ENCODE measurements around the gene CTF1. TPM values are rescaled to one million over a fixed set of nuclear protein-coding genes. Genes with fewer than 3 reads are reported as not detected.

The CTF1 gene
- polyA plus RNA-seq, 1 experiment = 22.2 TPM

DNA sequence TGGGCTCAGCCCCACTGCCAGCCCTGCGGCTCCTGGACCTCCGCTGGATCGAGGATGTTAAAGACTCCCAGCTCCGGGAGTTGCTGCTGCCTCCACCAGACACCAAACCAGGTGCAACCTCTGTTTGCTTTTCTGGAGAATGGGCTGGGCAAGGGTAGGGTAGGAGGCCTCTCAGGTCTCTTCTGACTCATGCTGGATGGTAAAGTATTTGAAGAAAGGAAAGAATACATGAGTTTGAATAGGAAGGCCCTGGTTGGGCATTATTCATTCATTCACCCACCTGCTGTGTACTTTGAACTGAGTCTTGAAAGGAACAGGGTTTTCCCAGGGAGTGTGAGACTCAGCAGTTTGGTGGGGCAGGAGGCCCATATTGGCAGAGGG, 46.0 kb downstream of the CTF1 start:
- H3K4me3 ChIP-seq (ENCODE audit: low read depth, low read length) = no peak overlapping the region
- ChIA-PET CTCF (interaction anchor here (0.9 to 7.1 kb wide), 17 partner anchors 8 to 500 kb away, joined by 3 to 40 read pairs (median 4); partner anchors contain the start of genes VKORC1 and ZNF843), POLR2A (no interaction called here)
- DNase-seq (ENCODE audit: low read depth) = no peak
- no peaks in the 10 kb centered on the region for H3K27me3 ChIP-seq (ENCODE audit: control insufficient read depth, insufficient read depth, low read length)
- peaks cover 24% of the 10 kb centered on the region for H3K36me3 ChIP-seq (ENCODE audit: control insufficient read depth, insufficient read depth, low read length)
- TF ChIP-seq, protein P1, sequence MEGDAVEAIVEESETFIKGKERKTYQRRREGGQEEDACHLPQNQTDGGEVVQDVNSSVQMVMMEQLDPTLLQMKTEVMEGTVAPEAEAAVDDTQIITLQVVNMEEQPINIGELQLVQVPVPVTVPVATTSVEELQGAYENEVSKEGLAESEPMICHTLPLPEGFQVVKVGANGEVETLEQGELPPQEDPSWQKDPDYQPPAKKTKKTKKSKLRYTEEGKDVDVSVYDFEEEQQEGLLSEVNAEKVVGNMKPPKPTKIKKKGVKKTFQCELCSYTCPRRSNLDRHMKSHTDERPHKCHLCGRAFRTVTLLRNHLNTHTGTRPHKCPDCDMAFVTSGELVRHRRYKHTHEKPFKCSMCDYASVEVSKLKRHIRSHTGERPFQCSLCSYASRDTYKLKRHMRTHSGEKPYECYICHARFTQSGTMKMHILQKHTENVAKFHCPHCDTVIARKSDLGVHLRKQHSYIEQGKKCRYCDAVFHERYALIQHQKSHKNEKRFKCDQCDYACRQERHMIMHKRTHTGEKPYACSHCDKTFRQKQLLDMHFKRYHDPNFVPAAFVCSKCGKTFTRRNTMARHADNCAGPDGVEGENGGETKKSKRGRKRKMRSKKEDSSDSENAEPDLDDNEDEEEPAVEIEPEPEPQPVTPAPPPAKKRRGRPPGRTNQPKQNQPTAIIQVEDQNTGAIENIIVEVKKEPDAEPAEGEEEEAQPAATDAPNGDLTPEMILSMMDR (IDR thresholded peaks at IDR 0.05; ENCODE audit: insufficient read depth, low read depth, low read length) = no peak

DNA sequence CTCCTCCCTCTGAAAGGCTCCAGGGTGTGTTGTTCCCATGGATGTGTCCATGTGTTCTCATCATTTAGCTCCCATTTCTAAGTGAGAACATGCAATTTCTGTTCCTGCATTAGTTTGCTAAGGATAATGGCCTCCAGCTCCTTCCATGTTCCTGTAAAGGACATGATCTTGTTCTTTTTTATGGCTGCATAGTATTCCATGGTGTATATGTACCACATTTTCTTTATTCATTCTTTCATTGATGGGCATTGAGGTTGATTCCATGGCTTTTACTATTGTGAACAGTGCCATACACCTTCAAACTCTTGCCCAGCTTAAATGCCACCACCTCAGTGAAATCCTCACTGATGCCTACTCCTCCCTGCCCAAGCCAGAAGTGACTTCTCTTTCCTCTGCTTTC, 47.9 kb downstream of the CTF1 start:
- POLR2A ChIA-PET = no interaction called here
- Histone ChIP-seq H3K36me3 (ENCODE audit: control insufficient read depth, insufficient read depth, low read length) (peaks cover 23% of the 10 kb centered on the region), H3K27me3 (ENCODE audit: control insufficient read depth, insufficient read depth, low read length) (no peaks in the 10 kb centered on the region), H3K4me3 (ENCODE audit: low read depth, low read length) (no peak overlapping the region)
- CTCF ChIA-PET = interaction anchor here (7.1 kb wide), 1 partner anchor 9 kb away, joined by 30 read pairs; no protein-coding TSS in a partner anchor
- DNase-seq (ENCODE audit: low read depth) = no peak
- TF ChIP-seq, protein P1 (IDR thresholded peaks at IDR 0.05; ENCODE audit: insufficient read depth, low read depth, low read length) = no peak

DNA sequence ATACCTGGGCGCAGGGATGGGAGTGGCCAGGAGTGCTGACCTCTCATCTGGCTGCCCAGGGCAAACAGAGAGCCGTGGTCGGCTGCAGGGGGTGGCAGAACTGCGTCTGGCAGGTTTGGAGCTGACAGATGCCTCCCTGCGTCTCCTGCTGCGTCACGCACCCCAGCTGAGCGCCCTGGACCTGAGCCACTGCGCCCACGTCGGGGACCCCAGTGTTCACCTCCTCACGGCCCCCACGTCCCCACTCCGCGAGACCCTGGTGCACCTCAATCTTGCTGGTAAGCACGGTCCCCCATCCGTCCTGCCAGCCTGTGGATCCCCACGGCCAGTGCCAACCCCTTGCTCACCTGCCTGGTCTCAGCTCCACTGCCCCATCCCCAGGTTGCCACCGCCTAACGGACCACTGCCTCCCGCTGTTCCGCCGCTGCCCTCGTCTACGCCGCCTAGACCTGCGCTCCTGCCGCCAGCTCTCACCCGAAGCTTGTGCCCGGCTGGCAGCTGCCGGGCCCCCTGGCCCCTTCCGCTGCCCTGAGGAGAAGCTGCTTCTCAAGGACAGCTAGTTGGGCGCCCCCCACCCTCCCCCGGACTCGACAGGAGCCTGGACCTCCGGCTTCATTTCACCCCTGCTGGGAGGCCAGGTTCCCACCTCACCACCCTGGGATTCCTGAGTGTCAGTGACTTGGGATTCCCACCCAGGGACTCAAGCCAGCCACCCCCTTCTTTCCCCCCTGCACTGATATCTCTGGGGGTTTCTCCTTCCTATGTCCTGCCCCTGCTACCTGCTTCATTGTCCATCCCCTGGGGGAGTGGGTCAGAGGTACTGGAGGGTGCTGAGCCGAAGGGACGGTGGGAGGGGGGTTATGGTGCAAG, 50.5 kb downstream of the CTF1 start:
- H3K4me3 ChIP-seq (ENCODE audit: low read depth, low read length) = no peak overlapping the region
- ChIA-PET CTCF (interaction anchor here (1.1 kb wide), 1 partner anchor 108 kb away, joined by 4 read pairs; no protein-coding TSS in a partner anchor), POLR2A (no interaction called here)
- DNase-seq (ENCODE audit: low read depth) = no peak
- TF ChIP-seq, protein P1 (IDR thresholded peaks at IDR 0.05; ENCODE audit: insufficient read depth, low read depth, low read length) = no peak
- H3K36me3 ChIP-seq (ENCODE audit: control insufficient read depth, insufficient read depth, low read length) = peaks cover 19% of the 10 kb centered on the region
- no peaks in the 10 kb centered on the region for H3K27me3 ChIP-seq (ENCODE audit: control insufficient read depth, insufficient read depth, low read length)

DNA sequence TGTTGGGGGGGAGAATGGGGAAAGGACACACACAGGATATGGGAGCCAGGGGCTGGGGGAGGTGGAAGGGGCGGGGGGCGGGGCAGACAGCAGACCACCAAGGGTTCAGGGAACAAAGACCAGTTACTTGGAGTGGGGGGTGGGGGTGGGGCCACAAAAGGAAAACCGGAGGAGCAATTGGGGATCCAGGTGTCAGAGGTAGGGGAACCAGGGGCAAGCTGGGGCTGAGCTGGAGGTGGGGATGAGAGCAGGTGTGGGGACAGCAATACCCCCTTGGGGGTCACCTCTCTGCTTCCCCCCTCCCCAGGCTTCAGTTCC, 51.1 kb downstream of the CTF1 start:
- TF ChIP-seq, protein P1 (IDR thresholded peaks at IDR 0.05; ENCODE audit: insufficient read depth, low read depth, low read length) = no peak
- Histone ChIP-seq H3K27me3 (ENCODE audit: control insufficient read depth, insufficient read depth, low read length) (no peaks in the 10 kb centered on the region), H3K4me3 (ENCODE audit: low read depth, low read length) (no peak overlapping the region), H3K36me3 (ENCODE audit: control insufficient read depth, insufficient read depth, low read length) (peaks cover 15% of the 10 kb centered on the region)
- ChIA-PET POLR2A (no interaction called here), CTCF (interaction anchor here (1.1 kb wide), 1 partner anchor 108 kb away, joined by 4 read pairs; no protein-coding TSS in a partner anchor)
- DNase-seq (ENCODE audit: low read depth) = no peak

DNA sequence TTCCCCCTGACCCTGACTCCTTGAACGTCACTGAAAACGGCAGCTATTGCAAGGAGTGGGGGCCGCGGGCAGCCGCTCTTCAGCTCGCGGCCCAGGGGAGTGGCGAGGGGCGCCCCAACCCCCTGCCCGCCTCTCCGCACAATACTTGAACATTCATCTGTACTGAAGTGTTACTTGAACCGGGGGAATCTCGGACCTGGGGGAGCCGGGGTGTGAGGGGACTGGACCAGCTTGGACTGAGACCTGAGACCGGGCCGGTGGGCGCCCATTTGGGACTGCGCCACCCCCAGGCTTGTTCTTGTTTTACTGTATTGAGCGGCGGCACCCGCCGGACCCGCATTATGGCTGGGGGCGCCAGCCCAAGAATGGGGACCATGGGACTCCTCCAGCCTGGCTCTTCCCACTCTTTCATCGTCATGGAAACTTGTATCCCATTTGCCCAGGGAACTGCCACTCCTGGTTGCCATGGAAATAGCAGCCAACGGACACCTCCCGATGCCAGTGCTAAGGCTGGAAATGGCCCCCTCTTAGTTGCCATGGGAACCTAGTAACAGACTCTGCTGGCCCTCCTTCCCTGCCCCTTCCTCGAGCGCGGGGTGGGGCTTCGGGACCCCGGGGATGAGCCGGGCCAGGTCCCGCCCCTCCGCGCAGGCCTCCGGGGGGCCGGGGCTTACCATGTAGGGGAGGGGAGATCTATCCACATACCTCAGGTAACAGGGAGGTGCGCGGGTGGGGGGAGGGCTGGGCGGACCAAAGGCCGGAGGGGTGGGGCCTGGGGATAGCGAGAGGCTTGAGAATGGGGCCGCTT, 51.6 kb downstream of the CTF1 start:
- CTCF ChIA-PET = interaction anchor here (1.1 kb wide), 1 partner anchor 109 kb away, joined by 4 read pairs; no protein-coding TSS in a partner anchor
- Histone ChIP-seq H3K36me3 (ENCODE audit: control insufficient read depth, insufficient read depth, low read length) (peaks cover 12% of the 10 kb centered on the region), H3K27me3 (ENCODE audit: control insufficient read depth, insufficient read depth, low read length) (no peaks in the 10 kb centered on the region), H3K4me3 (ENCODE audit: low read depth, low read length) (peak overlapping the region; percentile 90)
- TF ChIP-seq, protein P1 (IDR thresholded peaks at IDR 0.05; ENCODE audit: insufficient read depth, low read depth, low read length) = no peak
- POLR2A ChIA-PET = no interaction called here
- DNase-seq (ENCODE audit: low read depth) = peak; percentile 87
